Kidney (tissue), 14 donors: ENCODE data around the gene PCGF1. TPM values are rescaled to one million over a fixed set of nuclear protein-coding genes. Genes with fewer than 3 reads are reported as not detected.

Source experiments
- DNase-seq, 5 donors: peaks; one replicate each; pipeline ENCODE4 v3.0.0-alpha.2; 2013 to 2020
- FAIRE-seq: peaks from 2 replicates; lab custom pipeline; 2012; peaks lifted over from hg19 to GRCh38; lab: Jason Lieb, UNC
- H3K27ac ChIP-seq, 2 donors: one replicate each; pipeline ENCODE4 v1.7.0; 2013; ENCODE audit warnings: low read depth in 2 of 2, low read length in 2 of 2, inconsistent platforms in 1 of 2
- H3K27me3 ChIP-seq: one replicate; pipeline ENCODE4 v1.7.1; 2013; ENCODE audit warnings: low read length, inconsistent platforms; ENCODE audit not compliant: control insufficient read depth, insufficient read depth
- H3K36me3 ChIP-seq, 3 donors: one replicate each; pipeline versions ENCODE4 v1.7.0 to v1.7.1; 2013; ENCODE audit warnings: low read length in 3 of 3, control low read depth in 1 of 3, inconsistent platforms in 1 of 3; ENCODE audit not compliant: insufficient read depth in 3 of 3, control insufficient read depth in 2 of 3
- H3K4me1 ChIP-seq, 3 donors: one replicate each; pipeline versions ENCODE4 v1.7.0 to v1.7.1; 2013; ENCODE audit warnings: low read length in 3 of 3, inconsistent platforms in 1 of 3, low read depth in 1 of 3; ENCODE audit not compliant: control insufficient read depth in 2 of 3, insufficient read depth in 2 of 3
- H3K4me3 ChIP-seq, 3 donors: one replicate each; pipeline versions ENCODE4 v1.7.0 to v1.8.1; 2013; ENCODE audit warnings: low read length in 3 of 3, control low read depth in 1 of 3, inconsistent platforms in 1 of 3
- H3K9ac ChIP-seq, 3 donors: one replicate each; pipeline versions ENCODE4 v1.7.0 to v1.7.1; 2013; ENCODE audit warnings: low read length in 3 of 3, control low read depth in 1 of 3, inconsistent platforms in 1 of 3
- H3K9me3 ChIP-seq, 3 donors: one replicate each; pipeline versions ENCODE4 v1.7.0 to v1.7.1; 2013; ENCODE audit warnings: low read length in 3 of 3, control low read depth in 1 of 3, inconsistent platforms in 1 of 3; ENCODE audit not compliant: control insufficient read depth in 2 of 3, insufficient read depth in 1 of 3
- CTCF ChIP-seq: IDR thresholded peaks from 3 replicates; pipeline ENCODE4 v1.5.1; 2012; ENCODE audit warnings: mild to moderate bottlenecking, moderate library complexity, borderline replicate concordance; ENCODE audit not compliant: insufficient read depth; ENCODE audit errors: extremely low read depth
- intact Hi-C: fragments of 100-400 bp; cut with DNase I; formaldehyde crosslinking; loops from one replicate; pipeline ENCODE4 v1.11.1; 2022
- polyA plus RNA-seq: library from polyadenylated mRNA; stranded (reverse); fragments of 350-450 nt; fragmentation: Illumina TruSeq; extraction: RNeasy Lipid Tissue Mini Kit (QIAGEN cat#74804); gene quantifications from one replicate; pipeline ENCODE4 v1.2.3, GENCODE V29; 2014; ENCODE audit warnings: low read depth, low replicate concordance; ENCODE audit not compliant: insufficient read depth
- total RNA-seq: library from RNA; stranded (reverse); fragmentation: NEBNext Ultra II Directional; extraction: Animal tissue kit (Norgen Biotek cat#: 25700); gene quantifications from one replicate; pipeline ENCODE4 v1.2.1, GENCODE V29; 2021
- donor health status: control.
- donor health status: control.
- donor health status: control.
- donor health status: control.
- donor health status: control.
- donor health status: DM: yes; HTN: yes; CAD: no.
- donor health status: Normal renal cell carcinoma (clear cell type).

PCGF1 gene
- total and polyA plus RNA-seq, 2 donors from 2014 or later: 20.1 to 20.7 TPM

DNA sequence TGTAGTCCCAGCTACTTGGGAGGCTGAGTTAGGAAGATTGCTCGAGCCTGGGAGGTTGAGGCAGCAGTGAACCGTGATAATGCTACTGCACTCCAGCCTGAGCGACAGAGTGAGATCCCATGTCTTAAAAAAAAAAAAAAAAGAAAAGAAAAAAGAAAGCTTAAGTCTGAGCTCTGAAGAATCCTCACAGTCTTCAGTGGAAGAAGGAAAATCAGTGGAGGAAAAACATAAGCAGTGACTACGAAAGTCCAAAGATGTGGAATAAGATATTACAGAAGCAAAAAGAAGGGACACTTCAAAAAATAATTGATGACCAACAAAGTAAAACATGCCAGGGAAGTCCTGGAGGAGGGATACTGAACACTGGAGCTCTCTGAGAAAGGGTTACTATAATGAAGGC lies 2.8 kb upstream of the PCGF1 start:
- Histone ChIP-seq H3K4me3 (no peak overlapping the region), H3K9ac (no peak overlapping the region), H3K27me3 (peaks cover 47% of the 10 kb centered on the region), H3K36me3 (peaks cover 2 to 8% (median 6%) of the 10 kb centered on the region in 3 donors), H3K27ac (no peak overlapping the region), H3K9me3 (no peaks in the 10 kb centered on the region), H3K4me1 (peaks cover 0 to 14% (median 12%) of the 10 kb centered on the region in 3 donors)
- FAIRE-seq (no peak), DNase-seq (no peak)
- intact Hi-C loops: no loop called here
- TF ChIP-seq CTCF: no peak

DNA sequence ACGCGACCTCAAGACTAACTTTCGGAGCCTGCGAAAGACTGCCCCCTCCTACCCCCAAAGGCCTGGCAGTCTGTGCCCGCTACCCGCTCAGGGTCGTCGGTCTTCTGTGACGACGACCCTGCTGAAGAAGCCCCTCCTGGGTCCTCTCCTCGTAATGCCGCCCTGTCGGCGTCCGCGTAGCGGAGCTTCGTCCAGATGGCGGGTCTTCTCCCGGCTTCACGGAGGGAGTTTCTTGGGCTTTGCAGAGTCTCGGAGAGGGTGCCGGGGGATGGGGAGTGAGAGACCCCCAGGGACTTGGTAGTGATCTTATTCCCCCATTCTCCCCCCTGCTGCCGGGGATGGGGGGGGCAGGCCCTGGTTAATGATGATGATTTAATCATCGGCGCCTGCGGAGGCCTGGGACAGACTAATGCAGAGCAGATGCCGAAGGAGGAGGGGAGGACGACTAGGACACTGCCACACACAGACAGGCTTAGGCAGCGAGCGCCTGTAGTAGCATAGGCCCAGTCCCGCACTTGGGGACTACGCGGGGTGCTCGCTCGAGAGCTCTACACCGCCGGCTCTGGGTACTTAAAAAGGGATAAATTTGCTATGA lies 528 bp upstream of the PCGF1 start:
- Histone ChIP-seq H3K27me3 (peaks cover 37% of the 10 kb centered on the region), H3K36me3 (peaks cover 3 to 17% (median 8%) of the 10 kb centered on the region in 3 donors), H3K4me3 (peak overlapping the region; percentile 77 to 98 (median 96)), H3K27ac (peak overlapping the region; percentile 100), H3K9ac (peak overlapping the region; percentile 38 to 97 (median 55)), H3K9me3 (no peaks in the 10 kb centered on the region), H3K4me1 (peaks cover 0 to 15% (median 12%) of the 10 kb centered on the region in 3 donors)
- DNase-seq (peak in 2 of 5 donors; percentile 66 to 90), FAIRE-seq (no peak)
- no peak for TF ChIP-seq CTCF
- intact Hi-C loops: no loop called here

DNA sequence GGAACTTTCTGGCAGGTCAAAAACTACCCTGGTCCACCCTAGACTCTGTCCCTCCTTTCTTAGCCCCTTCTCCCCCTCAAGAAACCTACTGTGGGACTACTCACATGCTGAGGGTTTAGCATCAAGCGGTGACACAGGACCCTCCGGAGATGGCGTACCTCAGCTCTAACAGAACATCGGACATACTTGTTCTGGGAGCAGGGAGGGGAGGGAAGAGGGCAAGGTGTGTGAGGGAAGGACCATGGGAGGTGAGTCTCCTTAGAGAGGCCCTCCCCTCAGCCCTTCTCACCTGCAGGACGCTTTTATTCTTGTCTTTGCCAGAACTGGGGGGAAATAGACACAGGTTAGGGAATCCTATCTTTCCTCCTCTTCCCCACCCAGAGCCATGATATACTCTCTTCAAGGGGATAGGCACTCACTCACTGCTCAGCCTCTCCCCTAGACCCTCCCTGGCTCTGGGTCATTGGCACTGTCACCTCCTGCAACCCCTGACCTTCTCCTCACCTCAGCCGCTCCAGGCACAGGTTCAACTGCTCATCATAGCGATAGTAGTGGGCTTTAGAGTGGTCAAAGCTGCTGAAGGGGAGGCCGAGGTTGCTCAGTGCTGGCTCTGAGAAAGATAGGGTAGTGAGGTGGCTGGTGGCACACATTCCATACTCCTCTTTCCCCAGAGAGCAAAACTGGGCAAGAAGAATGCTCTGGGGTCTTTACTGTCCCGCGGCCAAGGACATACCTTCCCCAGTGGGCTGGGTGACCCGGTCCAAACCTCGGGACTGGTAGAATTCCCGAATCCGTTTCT lies 1.8 kb downstream of the PCGF1 start:
- no peak for DNase-seq
- Histone ChIP-seq H3K27ac (no peak overlapping the region), H3K4me1 (peaks cover 0 to 19% (median 12%) of the 10 kb centered on the region in 3 donors)

More for the DNA sequence above, 1.8 kb downstream of the PCGF1 start:
- Histone ChIP-seq H3K9ac (no peak overlapping the region), H3K4me3 (peak overlapping the region in 1 of 3 donors; percentile 8), H3K36me3 (peaks cover 3 to 17% (median 8%) of the 10 kb centered on the region in 3 donors), H3K9me3 (no peaks in the 10 kb centered on the region), H3K27me3 (peaks cover 20% of the 10 kb centered on the region)
- intact Hi-C loops: no loop called here
- no peak for FAIRE-seq
- no peak for TF ChIP-seq CTCF
